ENCODE data around the gene TANGO6.

DNA sequence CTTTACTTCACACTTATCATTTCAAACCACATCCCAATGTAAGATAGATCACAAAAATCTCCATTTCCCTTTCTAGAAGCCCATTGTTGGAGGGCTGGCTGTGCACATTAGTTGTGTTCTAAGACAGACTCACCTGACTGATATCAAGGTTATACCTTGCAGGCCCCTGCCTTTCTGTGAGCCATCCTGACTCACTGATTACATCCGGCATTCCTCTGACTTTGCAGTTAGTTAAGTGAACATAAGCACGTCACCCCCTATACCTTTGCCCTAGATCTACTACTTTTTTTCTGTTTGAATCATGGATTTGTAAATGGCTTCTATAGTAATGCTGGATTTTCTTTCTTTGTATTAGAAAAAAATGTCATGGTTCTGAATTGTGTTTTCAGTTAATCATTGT, 78.3 kb downstream of the TANGO6 start:
- TF ChIP-seq POLR2A (IDR thresholded peaks at IDR 0.05), result no peak
- TF ChIP-seq CTCF (IDR thresholded peaks at IDR 0.05), result no peak
- TF ChIP-seq EP300 (IDR thresholded peaks at IDR 0.05), result no peak

Measured in tibial nerve (tissue), 4 donors.